PC-3 (cell line): ENCODE data around the gene PDE11A. TPM values are rescaled to one million over a fixed set of nuclear protein-coding genes. Genes with fewer than 3 reads are reported as not detected.

Source experiments
- ATAC-seq: fragments of 200-7000 bp; cut with Tn5 transposase; 2 replicates; pipeline ENCODE4 v1.9.1; 2020; ENCODE audit warnings: mild to moderate bottlenecking, moderate library complexity
- BruUV-seq: library from RNA; stranded (reverse); fragments of 400-500 nt; replicated peaks from 2 replicates; lab custom pipeline; 2021; lab: Mats Ljungman, UMichigan
- CTCF ChIA-PET: fragments of 300-600 bp; sonication (Branson Sonifier 250); formaldehyde crosslinking; loops from one replicate; lab custom pipeline; 2022; ENCODE audit warnings: antibody characterized with exemption; lab: Charles Lee
- POLR2A ChIA-PET: fragments of 300-600 bp; sonication (Branson Sonifier 250); formaldehyde crosslinking; loops from one replicate; lab custom pipeline; 2022; ENCODE audit warnings: antibody characterized with exemption; ENCODE audit not compliant: unreplicated experiment; lab: Charles Lee
- DNase-seq: peaks from one replicate; pipeline ENCODE4 v3.0.0-alpha.2; 2015
- H2AFZ ChIP-seq: fragments of 300-600 bp; sonication (generic); 2 replicates; pipeline ENCODE4 v1.6.0; 2016; ENCODE audit warnings: antibody characterized with exemption, low read length
- H3F3A ChIP-seq: fragments of 300-600 bp; sonication (generic); one replicate; pipeline ENCODE4 v1.6.0; 2017; ENCODE audit warnings: antibody characterized with exemption, low read length, control low read depth, mild to moderate bottlenecking; ENCODE audit not compliant: unreplicated experiment
- H3K27ac ChIP-seq: fragments of 300-600 bp; sonication (generic); 2 replicates; pipeline ENCODE4 v1.5.1; 2016; ENCODE audit warnings: mild to moderate bottlenecking, low read length
- H3K27me3 ChIP-seq: fragments of 300-600 bp; sonication (generic); 2 replicates; pipeline ENCODE4 v1.6.1; 2016; ENCODE audit warnings: low read length, mixed read lengths
- H3K36me3 ChIP-seq: fragments of 300-600 bp; sonication (generic); 2 replicates; pipeline ENCODE4 v1.6.1; 2016; ENCODE audit warnings: low read depth, mixed run types, low read length, mixed read lengths
- H3K4me1 ChIP-seq: fragments of 300-600 bp; sonication (generic); 2 replicates; pipeline ENCODE4 v1.5.1; 2016; ENCODE audit warnings: low read length; ENCODE audit not compliant: insufficient read depth
- H3K4me2 ChIP-seq: fragments of 300-600 bp; sonication (generic); 2 replicates; pipeline ENCODE4 v1.6.0; 2016; ENCODE audit warnings: low read length
- H3K4me3 ChIP-seq: fragments of 300-600 bp; sonication (generic); 2 replicates; pipeline ENCODE4 v1.5.1; 2016; ENCODE audit warnings: mild to moderate bottlenecking, low read length, mixed read lengths
- H3K79me2 ChIP-seq: fragments of 300-600 bp; sonication (generic); 2 replicates; pipeline ENCODE4 v1.6.1; 2017; ENCODE audit warnings: low read length, mixed read lengths
- H3K9ac ChIP-seq: fragments of 300-600 bp; sonication (generic); 2 replicates; pipeline ENCODE4 v1.6.0; 2016; ENCODE audit warnings: mild to moderate bottlenecking, low read length
- H3K9me2 ChIP-seq: fragments of 300-600 bp; sonication (generic); replicated peaks from 2 replicates; pipeline ENCODE4 v1.6.1; 2016; ENCODE audit warnings: mixed run types, low read length, mixed read lengths
- H3K9me3 ChIP-seq: fragments of 300-600 bp; sonication (generic); 2 replicates; pipeline ENCODE4 v1.6.1; 2016; ENCODE audit warnings: low read length, mixed read lengths
- H4K20me1 ChIP-seq: fragments of 300-600 bp; sonication (generic); 2 replicates; pipeline ENCODE4 v1.6.1; 2016; ENCODE audit warnings: low read length, mixed read lengths
- EZH2 ChIP-seq: fragments of 300-600 bp; sonication (generic); IDR thresholded peaks from one replicate; pipeline ENCODE4 v1.6.1; 2017; ENCODE audit warnings: antibody characterized with exemption, mild to moderate bottlenecking, low read length; ENCODE audit not compliant: unreplicated experiment
- EZH2phosphoT487 ChIP-seq: fragments of 300-600 bp; sonication (generic); IDR thresholded peaks from 2 replicates; pipeline ENCODE4 v1.6.1; 2018; ENCODE audit warnings: mild to moderate bottlenecking, antibody characterized with exemption, low read length, borderline replicate concordance
- intact Hi-C: fragments of 100-400 bp; cut with micrococcal nuclease; formaldehyde crosslinking; loops from 2 replicates; pipeline ENCODE4 v1.9.0; 2023
- total RNA-seq: library from RNA; depleted of rRNA; stranded (reverse); fragments of >200 nt; gene quantifications from 2 replicates; pipeline ENCODE4 v1.2.3, GENCODE V29; 2014
- TF ChIP-seq, protein P1 (sequence below): fragments of 300-600 bp; sonication (generic); conservative IDR thresholded peaks from 2 replicates; pipeline ENCODE4 v1.5.1; 2017; ENCODE audit warnings: antibody characterized with exemption, low read depth, mild to moderate bottlenecking, low read length

Gene PDE11A
- total RNA-seq, 1 experiment from 2014 or later: 0.15 TPM

- no peaks in the 10 kb centered on the region for H3K9me2 ChIP-seq
- H4K20me1 ChIP-seq: no peaks in the 10 kb centered on the region
- H3K36me3 ChIP-seq: no peaks in the 10 kb centered on the region
- no peaks in the 10 kb centered on the region for H3F3A ChIP-seq
- CTCF ChIA-PET: no interaction called here
- no peak overlapping the region for H3K9ac ChIP-seq
- H3K4me1 ChIP-seq: no peaks in the 10 kb centered on the region
- BruUV-seq: no TSS peak
- H3K27me3 ChIP-seq: no peaks in the 10 kb centered on the region
- no peaks in the 10 kb centered on the region for H3K79me2 ChIP-seq
- TF ChIP-seq EZH2phosphoT487 (no peak), EZH2 (no peak)
- TF ChIP-seq, protein P1, sequence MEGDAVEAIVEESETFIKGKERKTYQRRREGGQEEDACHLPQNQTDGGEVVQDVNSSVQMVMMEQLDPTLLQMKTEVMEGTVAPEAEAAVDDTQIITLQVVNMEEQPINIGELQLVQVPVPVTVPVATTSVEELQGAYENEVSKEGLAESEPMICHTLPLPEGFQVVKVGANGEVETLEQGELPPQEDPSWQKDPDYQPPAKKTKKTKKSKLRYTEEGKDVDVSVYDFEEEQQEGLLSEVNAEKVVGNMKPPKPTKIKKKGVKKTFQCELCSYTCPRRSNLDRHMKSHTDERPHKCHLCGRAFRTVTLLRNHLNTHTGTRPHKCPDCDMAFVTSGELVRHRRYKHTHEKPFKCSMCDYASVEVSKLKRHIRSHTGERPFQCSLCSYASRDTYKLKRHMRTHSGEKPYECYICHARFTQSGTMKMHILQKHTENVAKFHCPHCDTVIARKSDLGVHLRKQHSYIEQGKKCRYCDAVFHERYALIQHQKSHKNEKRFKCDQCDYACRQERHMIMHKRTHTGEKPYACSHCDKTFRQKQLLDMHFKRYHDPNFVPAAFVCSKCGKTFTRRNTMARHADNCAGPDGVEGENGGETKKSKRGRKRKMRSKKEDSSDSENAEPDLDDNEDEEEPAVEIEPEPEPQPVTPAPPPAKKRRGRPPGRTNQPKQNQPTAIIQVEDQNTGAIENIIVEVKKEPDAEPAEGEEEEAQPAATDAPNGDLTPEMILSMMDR: no peak
- H3K9me3 ChIP-seq: no peaks in the 10 kb centered on the region
- H2AFZ ChIP-seq: no peak overlapping the region
- intact Hi-C loops: no loop called here
- no peak overlapping the region for H3K4me3 ChIP-seq
- no peak overlapping the region for H3K4me2 ChIP-seq
- no peak for DNase-seq
- no peak overlapping the region for H3K27ac ChIP-seq
- ATAC-seq: no peak
- POLR2A ChIA-PET: no interaction called here
Observed at GRCh38 chr2:178093471-178093870, 20.9 kb upstream of the PDE11A start.

DNA sequence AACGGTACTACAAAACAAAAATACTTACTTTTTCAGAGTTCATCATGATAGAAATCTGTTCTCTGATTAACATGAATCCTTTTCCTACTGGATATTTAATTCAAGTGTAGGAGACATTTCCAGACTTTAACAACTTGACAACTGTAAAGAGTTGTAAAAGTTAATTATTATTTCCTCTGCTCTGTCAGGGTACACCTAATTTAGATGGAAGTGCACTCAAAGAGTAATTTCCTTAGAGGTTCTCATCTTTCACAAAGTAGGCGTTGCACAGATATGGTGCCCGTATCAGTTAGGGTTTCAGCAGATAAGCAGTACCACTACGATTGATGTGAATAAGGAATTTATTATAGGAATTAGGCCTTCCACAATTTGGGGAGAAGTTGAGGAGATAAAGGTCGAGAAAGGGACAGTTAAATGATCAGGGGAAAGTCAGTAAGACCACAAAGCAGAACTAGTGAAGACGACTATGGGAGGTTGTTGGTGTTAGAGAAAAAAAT is 16.2 kb upstream of the PDE11A start:
- no peak for DNase-seq
- intact Hi-C loops: no loop called here
- H3K9ac ChIP-seq: no peak overlapping the region
- ChIA-PET POLR2A (no interaction called here), CTCF (no interaction called here)
- TF ChIP-seq EZH2phosphoT487 (no peak), EZH2 (no peak)
- TF ChIP-seq, protein P1: no peak
- ATAC-seq: no peak
- H3K79me2 ChIP-seq: no peaks in the 10 kb centered on the region
- no peaks in the 10 kb centered on the region for H3F3A ChIP-seq
- H3K4me1 ChIP-seq: no peaks in the 10 kb centered on the region
- H3K27ac ChIP-seq: no peak overlapping the region
- no peaks in the 10 kb centered on the region for H3K9me3 ChIP-seq
- H3K36me3 ChIP-seq: no peaks in the 10 kb centered on the region
- H2AFZ ChIP-seq: no peak overlapping the region
- H3K4me3 ChIP-seq: no peak overlapping the region
- no TSS peak for BruUV-seq
- 0 out of 2 replicates have a peak, but pooled peaks cover 5% of the 10 kb centered on the region for H3K27me3 ChIP-seq
- H3K9me2 ChIP-seq: no peaks in the 10 kb centered on the region
- no peak overlapping the region for H3K4me2 ChIP-seq
- H4K20me1 ChIP-seq: no peaks in the 10 kb centered on the region

DNA sequence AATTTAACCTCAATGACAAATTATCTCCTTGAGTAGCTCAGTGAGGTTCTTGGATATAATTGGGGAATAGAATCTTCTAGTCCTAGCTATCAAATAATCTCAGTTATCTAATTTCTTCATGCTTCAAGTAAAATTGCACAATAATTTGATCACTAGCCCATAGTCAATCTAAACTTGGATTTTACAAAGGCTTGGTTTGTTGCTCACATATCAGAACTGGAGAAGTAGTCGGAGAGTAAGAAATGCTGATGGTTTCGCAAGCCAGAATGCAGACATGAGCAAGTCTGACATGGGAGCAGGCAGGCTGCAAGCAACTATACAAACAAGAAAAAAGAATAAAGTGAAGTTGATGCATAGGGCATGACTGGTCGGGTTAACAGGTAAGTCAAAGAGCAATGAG is 11.7 kb upstream of the PDE11A start:
- no peaks in the 10 kb centered on the region for H3K9me2 ChIP-seq
- H3F3A ChIP-seq: no peaks in the 10 kb centered on the region
- no peak overlapping the region for H3K9ac ChIP-seq
- ChIA-PET POLR2A (no interaction called here), CTCF (no interaction called here)
- 0 out of 2 replicates have a peak, but pooled peaks cover 5% of the 10 kb centered on the region for H3K27me3 ChIP-seq
- H3K36me3 ChIP-seq: no peaks in the 10 kb centered on the region
- no peak overlapping the region for H3K4me2 ChIP-seq
- intact Hi-C loops: no loop called here
- H2AFZ ChIP-seq: no peak overlapping the region
- no TSS peak for BruUV-seq
- TF ChIP-seq, protein P1: no peak
- TF ChIP-seq EZH2: no peak
- DNase-seq: no peak
- no peaks in the 10 kb centered on the region for H3K4me1 ChIP-seq
- no peak overlapping the region for H3K4me3 ChIP-seq
- H3K9me3 ChIP-seq: no peaks in the 10 kb centered on the region
- ATAC-seq: no peak
- H3K79me2 ChIP-seq: no peaks in the 10 kb centered on the region
- no peak overlapping the region for H3K27ac ChIP-seq
- no peaks in the 10 kb centered on the region for H4K20me1 ChIP-seq
